ENCODE measurements around the gene KCNK4.

GRCh38 chr11:64312947-64313346 is 21.8 kb downstream of the KCNK4 start:
- TF ChIP-seq POLR2AphosphoS5 (IDR thresholded peaks at IDR 0.05) = no peak
- no peak for TF ChIP-seq EP300 (IDR thresholded peaks at IDR 0.05)
